MM.1S (cell line): ENCODE measurements around the gene SLC51A.

ENCODE experiments used
- CTCF ChIP-seq: fragments of 300-600 bp; sonication (generic); IDR thresholded peaks from 2 replicates; pipeline ENCODE4 v1.5.1; 2016; ENCODE audit warnings: antibody characterized with exemption, low read length, mixed read lengths
- EZH2 ChIP-seq: fragments of 300-600 bp; sonication (generic); optimal IDR thresholded peaks from 2 replicates; pipeline ENCODE3; 2017; ENCODE audit warnings: low read depth, mild to moderate bottlenecking, antibody characterized with exemption, low read length, mixed read lengths

GRCh38 chr3:196237203-196237602 lies 20.9 kb downstream of the SLC51A start:
- TF ChIP-seq CTCF, result no peak
- no peak for TF ChIP-seq EZH2
